ENCODE data around the gene TSHR.
A peak's percentile ranks its signal among the peaks of the same experiment; 100 is the strongest.

Gene TSHR

GRCh38 chr14:81132468-81132867 lies 177.0 kb downstream of the TSHR start:
- DNase-seq (ENCODE audit: low read depth in 2 of 2, low spot score in 1 of 2), result no peak

DNA sequence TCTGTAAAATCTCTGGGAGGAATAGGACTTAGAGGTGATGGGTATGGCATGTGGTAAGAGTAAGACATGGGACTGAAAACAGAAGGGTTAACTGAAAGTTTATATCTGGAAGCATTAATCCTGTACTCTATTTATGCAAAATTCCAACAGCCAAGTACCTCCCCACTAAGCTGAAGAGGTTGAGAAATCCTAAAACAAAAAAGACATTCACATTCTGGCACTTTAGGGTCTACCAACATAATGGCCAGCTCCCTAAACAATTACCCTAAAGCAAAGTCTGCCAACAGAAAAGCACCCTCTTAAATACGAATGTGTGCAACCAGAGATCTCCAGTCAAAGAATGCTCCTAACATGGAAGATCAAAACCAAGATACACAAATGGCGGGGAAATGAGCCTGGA lies 178.0 kb downstream of the TSHR start:
- DNase-seq (ENCODE audit: low read depth in 2 of 2, low spot score in 1 of 2), result no peak

- no peak for DNase-seq (ENCODE audit: low read depth in 2 of 2, low spot score in 1 of 2)
Measured at GRCh38 chr14:81137316-81137715, 181.9 kb downstream of the TSHR start.

DNA sequence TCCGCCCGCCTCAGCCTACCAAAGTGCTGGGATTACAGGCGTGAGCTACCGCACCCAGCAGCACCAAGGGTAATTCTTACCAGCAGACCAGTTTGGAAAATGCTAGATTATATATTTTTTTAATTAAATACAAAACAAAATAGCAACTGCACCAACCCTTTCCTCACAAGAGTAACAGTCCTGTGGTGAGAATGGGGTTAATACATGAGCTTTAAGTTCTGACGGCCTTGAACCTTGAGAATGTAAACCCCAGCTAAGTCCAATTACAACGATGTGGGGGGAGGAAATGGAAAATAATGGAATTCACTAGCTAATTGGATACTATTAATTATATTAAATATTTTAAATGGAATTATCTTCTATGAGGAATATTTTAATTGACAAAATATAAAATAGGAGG lies 183.0 kb downstream of the TSHR start:
- no peak for DNase-seq (ENCODE audit: low read depth in 2 of 2, low spot score in 1 of 2)

GRCh38 chr14:81141426-81141825 lies 186.0 kb downstream of the TSHR start:
- DNase-seq (ENCODE audit: low read depth in 2 of 2, low spot score in 1 of 2), result no peak

DNA sequence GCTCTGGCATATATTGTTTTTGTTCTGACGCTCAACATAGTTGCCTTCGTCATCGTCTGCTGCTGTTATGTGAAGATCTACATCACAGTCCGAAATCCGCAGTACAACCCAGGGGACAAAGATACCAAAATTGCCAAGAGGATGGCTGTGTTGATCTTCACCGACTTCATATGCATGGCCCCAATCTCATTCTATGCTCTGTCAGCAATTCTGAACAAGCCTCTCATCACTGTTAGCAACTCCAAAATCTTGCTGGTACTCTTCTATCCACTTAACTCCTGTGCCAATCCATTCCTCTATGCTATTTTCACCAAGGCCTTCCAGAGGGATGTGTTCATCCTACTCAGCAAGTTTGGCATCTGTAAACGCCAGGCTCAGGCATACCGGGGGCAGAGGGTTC lies 188.4 kb downstream of the TSHR start:
- no peak for DNase-seq (ENCODE audit: low read depth in 2 of 2, low spot score in 1 of 2)

DNA sequence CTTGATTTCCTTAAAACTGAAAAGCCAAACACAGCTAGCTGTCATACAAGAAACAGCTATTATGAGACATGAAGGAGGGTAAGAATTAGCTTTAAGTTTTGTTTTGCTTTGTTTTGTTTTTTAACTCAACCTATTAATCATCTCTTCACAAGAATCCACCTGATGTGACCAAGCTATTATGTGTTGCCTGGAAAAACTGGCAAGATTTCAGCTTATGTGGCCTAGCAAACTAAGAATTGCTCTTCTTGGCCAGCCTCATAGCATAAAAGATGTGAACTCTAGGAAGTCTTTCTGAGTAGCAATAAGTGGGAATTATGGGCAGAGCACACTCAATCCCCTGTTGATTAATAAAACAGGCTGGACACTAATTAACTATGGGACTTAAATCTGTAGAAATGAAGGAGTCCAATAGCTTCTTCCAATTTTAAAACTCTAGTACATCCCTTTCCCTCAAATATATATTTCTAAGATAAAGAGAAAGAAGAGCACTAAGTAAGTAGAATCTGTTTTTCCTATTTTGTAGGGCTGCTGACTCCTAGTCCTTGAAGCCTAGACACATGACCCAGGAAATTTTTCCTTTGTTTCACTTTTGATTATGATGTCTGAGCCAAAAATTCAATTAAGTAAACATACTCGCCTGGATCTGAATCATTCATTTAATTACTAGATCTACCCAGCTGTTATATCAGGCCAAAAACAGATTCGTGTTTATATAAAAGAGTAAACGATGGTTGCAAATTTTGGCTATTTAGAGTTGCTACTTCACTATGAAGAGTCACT lies 189.6 kb downstream of the TSHR start:
- DNase-seq (ENCODE audit: low read depth in 2 of 2, low spot score in 1 of 2), result no peak

DNA sequence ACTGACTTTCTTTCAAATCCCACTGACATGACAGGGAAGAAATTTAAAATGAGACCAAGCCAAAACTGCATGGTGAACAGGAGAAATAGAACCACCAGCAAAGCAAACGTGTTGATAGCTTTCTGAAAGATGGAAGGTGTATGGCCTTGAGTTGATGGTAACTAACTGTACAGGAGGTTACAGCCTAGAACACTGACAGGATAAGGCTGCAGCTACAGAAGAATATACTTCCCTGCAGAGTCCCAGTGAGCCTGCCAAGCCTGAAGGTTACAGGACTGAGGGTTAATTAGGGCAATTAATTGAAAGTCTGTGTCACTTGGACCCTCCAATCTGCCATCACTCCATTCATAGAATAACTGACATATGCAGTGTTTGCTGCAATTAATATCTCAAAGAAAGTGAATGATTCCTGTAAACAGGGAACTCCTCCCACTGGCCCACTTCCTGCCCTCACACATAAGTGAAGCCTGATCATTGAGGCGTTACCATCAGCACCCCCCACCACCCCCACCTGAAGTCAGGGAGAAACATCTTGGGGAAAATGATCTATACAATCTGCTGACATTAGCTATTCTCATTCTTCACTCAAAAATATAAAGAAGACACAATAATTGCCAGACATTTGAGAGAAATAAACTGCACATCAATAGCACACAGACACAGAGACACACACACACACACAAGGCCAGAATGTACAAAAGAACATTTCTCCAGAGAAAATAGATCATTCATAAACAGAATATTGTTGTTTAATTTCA lies 191.9 kb downstream of the TSHR start:
- no peak for DNase-seq (ENCODE audit: low read depth in 2 of 2, low spot score in 1 of 2)

DNA sequence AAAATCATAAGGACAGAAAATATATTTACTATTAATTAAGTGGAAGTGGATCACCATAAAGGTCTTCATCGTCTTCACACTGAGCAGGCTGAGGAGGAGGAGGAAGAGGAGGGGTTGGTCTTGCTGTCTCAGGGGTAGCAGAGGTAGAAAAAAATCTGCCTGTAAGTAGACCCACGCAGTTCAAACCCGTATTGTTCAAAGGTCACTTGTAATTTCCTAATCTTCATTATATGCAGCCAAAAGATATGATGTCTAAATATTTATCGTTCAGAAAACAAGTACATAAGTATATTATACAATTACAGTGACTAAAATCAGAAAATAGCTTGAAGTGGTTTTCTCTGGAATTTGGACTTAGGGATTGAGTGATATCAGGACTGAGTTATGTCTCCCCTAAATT lies 193.2 kb downstream of the TSHR start:
- DNase-seq (ENCODE audit: low read depth in 2 of 2, low spot score in 1 of 2), result no peak

- no peak for DNase-seq (ENCODE audit: low read depth in 2 of 2, low spot score in 1 of 2)
Measured at GRCh38 chr14:81153187-81153586, 197.8 kb downstream of the TSHR start.

GRCh38 chr14:81157431-81157830 lies 202.0 kb downstream of the TSHR start:
- no peak for DNase-seq (ENCODE audit: low read depth in 2 of 2, low spot score in 1 of 2)

GRCh38 chr14:81161088-81161487 lies 205.7 kb downstream of the TSHR start:
- DNase-seq (ENCODE audit: low read depth in 2 of 2, low spot score in 1 of 2), result no peak

GRCh38 chr14:81161749-81162148 lies 206.3 kb downstream of the TSHR start:
- no peak for DNase-seq (ENCODE audit: low read depth in 2 of 2, low spot score in 1 of 2)

- DNase-seq (ENCODE audit: low read depth in 2 of 2, low spot score in 1 of 2), result no peak
Measured at GRCh38 chr14:81162941-81163340, 207.5 kb downstream of the TSHR start.

- DNase-seq (ENCODE audit: low read depth in 2 of 2, low spot score in 1 of 2), result no peak
Measured at GRCh38 chr14:81164167-81164774, 208.8 kb downstream of the TSHR start.

DNA sequence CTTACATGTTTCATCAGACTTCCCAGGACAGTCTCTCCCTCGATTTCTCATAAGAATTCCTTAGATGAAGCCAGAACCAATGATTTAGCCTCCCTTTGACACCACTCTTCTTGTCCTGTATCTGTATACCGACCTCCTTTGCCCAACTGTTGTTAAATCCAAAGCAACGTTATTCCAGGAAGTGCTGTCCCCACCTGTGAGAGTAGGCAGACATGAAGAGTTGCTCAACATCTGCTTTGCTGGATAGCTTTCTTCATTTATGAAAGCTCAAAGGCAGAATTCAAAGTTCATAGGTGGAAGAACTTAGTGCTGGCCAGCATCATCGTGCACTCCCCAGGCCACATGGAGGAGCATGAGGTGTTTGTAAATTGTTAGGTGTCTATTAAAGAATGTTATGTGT lies 209.8 kb downstream of the TSHR start:
- DNase-seq (ENCODE audit: low read depth in 2 of 2, low spot score in 1 of 2), result no peak

DNA sequence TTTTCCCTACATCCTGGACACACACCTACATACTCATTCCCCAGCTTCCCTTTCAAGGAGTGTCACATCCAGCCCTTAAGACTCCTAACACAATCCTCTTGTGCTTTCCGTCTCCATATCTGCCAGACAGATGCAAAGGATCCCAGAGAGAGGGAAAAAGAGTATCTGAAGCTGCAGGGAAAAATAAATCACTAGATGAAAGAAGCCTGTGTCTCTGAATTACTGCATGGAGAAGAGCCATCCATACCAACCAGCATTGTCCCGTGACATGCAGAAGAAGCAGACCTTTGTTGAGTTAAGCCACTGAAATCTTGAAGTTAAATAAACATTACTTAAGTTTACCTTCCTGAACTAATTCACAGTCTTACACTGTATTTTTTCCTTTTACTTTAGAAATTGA lies 210.7 kb downstream of the TSHR start:
- no peak for DNase-seq (ENCODE audit: low read depth in 2 of 2, low spot score in 1 of 2)

DNA sequence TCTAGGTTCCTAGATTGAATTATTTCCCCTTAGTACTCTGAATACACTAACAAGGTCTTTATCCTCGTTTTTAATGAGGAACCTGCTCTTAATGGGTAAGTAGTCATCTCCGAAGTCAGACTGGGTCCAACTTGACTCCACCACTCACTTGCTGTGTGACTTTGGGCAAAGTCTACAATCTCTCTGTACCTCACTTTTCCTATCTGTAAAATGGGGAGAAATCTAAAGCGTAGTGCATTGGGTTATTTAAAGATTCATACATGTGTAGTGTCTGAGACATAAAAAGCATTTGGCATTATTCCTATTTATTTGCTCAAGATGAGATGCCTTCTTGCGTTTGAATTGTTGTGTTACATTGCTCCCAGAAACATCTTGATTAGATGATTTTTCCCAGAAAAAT lies 213.8 kb downstream of the TSHR start:
- DNase-seq (ENCODE audit: low read depth in 2 of 2, low spot score in 1 of 2), result no peak

DNA sequence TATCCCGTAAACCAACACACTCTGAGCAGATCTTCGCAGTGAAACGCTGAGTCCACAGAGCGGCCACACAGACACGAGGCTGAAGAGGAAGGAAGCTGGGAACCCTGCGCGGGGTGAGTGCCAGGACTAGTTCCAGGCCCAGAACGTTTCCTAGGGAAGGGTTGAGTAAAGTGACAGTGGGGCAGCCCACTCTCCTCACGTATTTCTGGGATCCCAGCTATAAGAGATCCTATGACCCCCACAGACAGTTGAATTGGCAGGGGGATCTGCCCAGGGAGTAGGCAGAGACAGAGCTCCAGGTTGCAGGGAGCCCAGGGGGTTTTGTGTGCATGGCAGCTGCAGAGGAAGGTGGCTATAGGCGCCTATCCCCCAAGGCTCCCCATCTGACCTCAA lies 214.3 kb downstream of the TSHR start:
- DNase-seq (ENCODE audit: low read depth in 2 of 2, low spot score in 1 of 2), result no peak

DNA sequence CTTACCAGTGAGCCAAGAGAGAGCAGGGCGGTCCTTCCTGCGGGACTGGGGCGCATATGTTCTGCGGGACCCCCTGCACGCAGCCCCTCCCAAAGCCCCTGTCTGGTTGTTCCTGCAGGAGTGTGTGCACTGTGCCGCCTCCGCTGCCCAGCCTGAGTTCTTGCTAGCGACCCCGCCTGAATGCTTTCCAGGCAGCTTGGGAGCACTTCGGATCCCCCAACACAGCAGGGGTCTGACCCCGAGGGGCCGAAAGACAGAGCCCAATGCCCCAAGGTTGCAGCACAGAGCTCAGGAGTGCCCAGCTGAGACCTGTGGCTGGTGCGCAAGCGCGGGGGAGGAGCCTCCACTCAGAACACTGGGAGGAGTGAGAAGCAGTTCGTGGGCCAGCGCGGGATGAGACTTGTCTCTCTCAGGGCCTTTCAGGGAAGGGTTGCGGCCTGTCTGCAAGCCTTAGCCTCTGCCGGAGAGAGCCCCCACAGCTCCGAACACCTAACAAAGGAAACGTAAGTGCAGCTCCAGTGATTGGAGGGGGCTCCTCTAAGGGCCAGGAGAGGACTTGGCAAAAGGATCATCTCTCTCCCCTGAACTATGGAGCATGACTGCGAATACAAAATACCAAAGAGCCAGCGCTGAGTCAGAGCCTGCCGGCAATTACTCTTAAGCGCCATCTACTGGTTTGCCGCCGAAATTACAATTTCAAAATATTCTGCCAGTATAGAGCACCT lies 214.8 kb downstream of the TSHR start:
- peak; percentile 73 to 76 for DNase-seq (ENCODE audit: low read depth in 2 of 2, low spot score in 1 of 2)

DNA sequence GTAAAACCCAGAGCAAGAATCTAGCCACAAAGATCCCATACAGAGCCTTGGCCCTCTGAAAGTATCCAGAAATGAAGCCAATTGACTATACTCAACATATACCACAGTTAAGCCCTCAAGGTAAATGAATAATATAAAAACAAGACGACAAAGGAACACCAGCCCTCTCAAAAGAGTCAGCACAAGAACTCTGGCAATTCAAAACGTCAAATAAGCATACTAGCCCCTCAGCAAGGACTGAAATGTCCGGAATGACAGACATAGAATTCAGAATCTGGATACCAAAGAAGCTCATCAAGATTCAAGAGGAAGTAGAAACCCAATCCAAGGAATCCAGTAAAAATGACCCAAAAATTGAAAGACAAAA lies 215.4 kb downstream of the TSHR start:
- no peak for DNase-seq (ENCODE audit: low read depth in 2 of 2, low spot score in 1 of 2)

GRCh38 chr14:81172353-81172752 lies 216.9 kb downstream of the TSHR start:
- no peak for DNase-seq (ENCODE audit: low read depth in 2 of 2, low spot score in 1 of 2)
